ENCODE measurements around the gene MAP4. TPM values are rescaled to one million over a fixed set of nuclear protein-coding genes. Genes with fewer than 3 reads are reported as not detected.

The MAP4 gene
- total RNA-seq, 1 donor from 2014 or later = 471 TPM

GRCh38 chr3:48015431-48016180 is 610 bp downstream of the MAP4 start:
- TF ChIP-seq CTCF (IDR thresholded peaks at IDR 0.05; ENCODE audit: insufficient read depth, low read depth, low read length) (no peak), EZH2 (IDR thresholded peaks at IDR 0.05; ENCODE audit: insufficient read depth, low read length) (no peak)
- Histone ChIP-seq H3K79me2 (ENCODE audit: insufficient read depth, low read length) (peaks cover 91% of the 10 kb centered on the region), H2AFZ (ENCODE audit: low read depth, low read length) (no peak overlapping the region), H3K4me1 (ENCODE audit: insufficient read depth, low read length) (peaks cover 36% of the 10 kb centered on the region), H3K9me3 (ENCODE audit: insufficient read depth, low read depth, low read length) (no peaks in the 10 kb centered on the region), H4K20me1 (ENCODE audit: insufficient read depth, low read length) (peaks cover 91% of the 10 kb centered on the region), H3K27ac (ENCODE audit: low read depth, low read length) (peak overlapping the region; percentile 47), H3K4me2 (ENCODE audit: low read length) (peak overlapping the region; percentile 38), H3K27me3 (ENCODE audit: insufficient read depth, low read length) (no peaks in the 10 kb centered on the region), H3K4me3 (ENCODE audit: insufficient read depth, low read depth, low read length) (no peak overlapping the region), H3K9ac (ENCODE audit: low read length) (peak overlapping the region; percentile 38), H3K36me3 (ENCODE audit: insufficient read depth, low read length) (no peaks in the 10 kb centered on the region)
- no peak for DNase-seq (ENCODE audit: low read depth)
- no peak for FAIRE-seq
- Mint-ChIP-seq H3K4me1 (ENCODE audit: low read depth, unreplicated experiment) (peaks cover 66% of the 10 kb centered on the region), H3K4me3 (ENCODE audit: unreplicated experiment) (peak overlapping the region; percentile 15), H3K27ac (ENCODE audit: unreplicated experiment) (peak overlapping the region; percentile 84), H3K9me3 (ENCODE audit: unreplicated experiment) (no peaks in the 10 kb centered on the region), H3K27me3 (ENCODE audit: low read depth, unreplicated experiment) (no peaks in the 10 kb centered on the region), H3K36me3 (ENCODE audit: low read depth, unreplicated experiment) (peaks cover 12% of the 10 kb centered on the region)

- H3K27ac Mint-ChIP-seq (ENCODE audit: unreplicated experiment) = peak overlapping the region; percentile 62
Observed at GRCh38 chr3:48014358-48014757, 1.9 kb downstream of the MAP4 start.

More at GRCh38 chr3:48014358-48014757, 1.9 kb downstream of the MAP4 start:
- DNase-seq (ENCODE audit: low read depth) = no peak
- Histone ChIP-seq H3K4me3 (ENCODE audit: insufficient read depth, low read depth, low read length) (no peak overlapping the region), H3K4me2 (ENCODE audit: low read length) (no peak overlapping the region), H3K79me2 (ENCODE audit: insufficient read depth, low read length) (peaks cover 91% of the 10 kb centered on the region), H3K9me3 (ENCODE audit: insufficient read depth, low read depth, low read length) (no peaks in the 10 kb centered on the region), H3K9ac (ENCODE audit: low read length) (no peak overlapping the region), H3K36me3 (ENCODE audit: insufficient read depth, low read length) (no peaks in the 10 kb centered on the region), H3K27ac (ENCODE audit: low read depth, low read length) (peak overlapping the region; percentile 56), H3K27me3 (ENCODE audit: insufficient read depth, low read length) (no peaks in the 10 kb centered on the region), H3K4me1 (ENCODE audit: insufficient read depth, low read length) (peaks cover 36% of the 10 kb centered on the region), H4K20me1 (ENCODE audit: insufficient read depth, low read length) (peaks cover 90% of the 10 kb centered on the region), H2AFZ (ENCODE audit: low read depth, low read length) (no peak overlapping the region)
- TF ChIP-seq EZH2 (IDR thresholded peaks at IDR 0.05; ENCODE audit: insufficient read depth, low read length) (no peak), CTCF (IDR thresholded peaks at IDR 0.05; ENCODE audit: insufficient read depth, low read depth, low read length) (no peak)
- Mint-ChIP-seq H3K4me1 (ENCODE audit: low read depth, unreplicated experiment) (peaks cover 70% of the 10 kb centered on the region), H3K27me3 (ENCODE audit: low read depth, unreplicated experiment) (no peaks in the 10 kb centered on the region), H3K9me3 (ENCODE audit: unreplicated experiment) (no peaks in the 10 kb centered on the region), H3K36me3 (ENCODE audit: low read depth, unreplicated experiment) (peaks cover 8% of the 10 kb centered on the region), H3K4me3 (ENCODE audit: unreplicated experiment) (peak overlapping the region; percentile 20)
- no peak for FAIRE-seq

Measured in astrocyte (in vitro differentiated cells and primary cell).